HCT116 (cell line): ENCODE results near the gene SCARB1.

Experiments
- SP1 ChIP-seq: IDR thresholded peaks from 2 replicates; pipeline ENCODE4 v1.6.1; 2012; ENCODE audit warnings: low read depth
- TF ChIP-seq, protein P1 (sequence below): IDR thresholded peaks from 2 replicates; pipeline ENCODE4 v1.6.1; 2012; ENCODE audit warnings: low read depth

DNA sequence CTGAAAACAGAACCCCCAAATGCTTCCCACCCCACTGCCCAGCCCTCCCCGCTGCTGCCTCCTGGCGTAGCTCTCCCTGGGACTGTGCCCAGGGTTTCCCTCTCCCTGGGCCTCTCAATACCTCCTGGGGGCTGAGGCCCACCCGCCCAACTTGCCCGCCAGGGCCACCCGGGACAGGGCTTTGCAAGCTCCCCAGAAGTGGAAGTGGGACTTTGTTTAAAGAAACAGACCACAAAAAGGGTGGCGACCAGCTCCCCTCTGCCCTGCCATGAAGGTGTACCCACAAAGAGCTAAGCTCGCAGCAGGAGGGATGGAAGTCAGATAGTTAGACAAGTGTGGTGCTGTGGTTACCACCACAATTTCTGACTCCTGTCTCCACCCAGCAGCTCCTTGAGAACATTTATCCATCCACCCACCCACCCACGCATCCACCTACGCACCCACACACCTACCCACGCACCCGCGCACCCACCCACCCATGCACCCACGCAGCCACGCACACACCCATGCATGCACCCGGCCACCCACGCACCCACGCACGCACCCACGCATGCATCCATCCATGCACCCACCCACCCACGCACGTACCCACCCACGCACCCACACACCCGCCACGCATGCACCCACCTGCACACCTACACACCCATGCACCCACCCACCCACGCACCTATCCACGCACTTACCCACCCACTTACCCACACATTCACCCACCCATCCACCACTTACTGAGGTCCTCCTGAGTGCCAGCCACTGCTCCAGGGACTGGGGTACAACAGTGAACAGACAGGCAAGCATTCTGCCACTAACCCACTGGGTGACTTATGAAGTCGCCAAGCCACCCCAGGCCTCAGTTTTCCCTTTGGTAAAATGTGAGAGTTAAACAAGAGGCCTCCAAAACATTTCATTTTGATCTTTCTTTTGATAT, 127.3 kb downstream of the SCARB1 start:
- no peak for TF ChIP-seq SP1
- TF ChIP-seq, protein P1, sequence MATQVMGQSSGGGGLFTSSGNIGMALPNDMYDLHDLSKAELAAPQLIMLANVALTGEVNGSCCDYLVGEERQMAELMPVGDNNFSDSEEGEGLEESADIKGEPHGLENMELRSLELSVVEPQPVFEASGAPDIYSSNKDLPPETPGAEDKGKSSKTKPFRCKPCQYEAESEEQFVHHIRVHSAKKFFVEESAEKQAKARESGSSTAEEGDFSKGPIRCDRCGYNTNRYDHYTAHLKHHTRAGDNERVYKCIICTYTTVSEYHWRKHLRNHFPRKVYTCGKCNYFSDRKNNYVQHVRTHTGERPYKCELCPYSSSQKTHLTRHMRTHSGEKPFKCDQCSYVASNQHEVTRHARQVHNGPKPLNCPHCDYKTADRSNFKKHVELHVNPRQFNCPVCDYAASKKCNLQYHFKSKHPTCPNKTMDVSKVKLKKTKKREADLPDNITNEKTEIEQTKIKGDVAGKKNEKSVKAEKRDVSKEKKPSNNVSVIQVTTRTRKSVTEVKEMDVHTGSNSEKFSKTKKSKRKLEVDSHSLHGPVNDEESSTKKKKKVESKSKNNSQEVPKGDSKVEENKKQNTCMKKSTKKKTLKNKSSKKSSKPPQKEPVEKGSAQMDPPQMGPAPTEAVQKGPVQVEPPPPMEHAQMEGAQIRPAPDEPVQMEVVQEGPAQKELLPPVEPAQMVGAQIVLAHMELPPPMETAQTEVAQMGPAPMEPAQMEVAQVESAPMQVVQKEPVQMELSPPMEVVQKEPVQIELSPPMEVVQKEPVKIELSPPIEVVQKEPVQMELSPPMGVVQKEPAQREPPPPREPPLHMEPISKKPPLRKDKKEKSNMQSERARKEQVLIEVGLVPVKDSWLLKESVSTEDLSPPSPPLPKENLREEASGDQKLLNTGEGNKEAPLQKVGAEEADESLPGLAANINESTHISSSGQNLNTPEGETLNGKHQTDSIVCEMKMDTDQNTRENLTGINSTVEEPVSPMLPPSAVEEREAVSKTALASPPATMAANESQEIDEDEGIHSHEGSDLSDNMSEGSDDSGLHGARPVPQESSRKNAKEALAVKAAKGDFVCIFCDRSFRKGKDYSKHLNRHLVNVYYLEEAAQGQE = no peak
